ENCODE data around the gene CLMP. TPM values are rescaled to one million over a fixed set of nuclear protein-coding genes. Genes with fewer than 3 reads are reported as not detected.

CLMP gene
- total and polyA plus RNA-seq, 4 experiments from 2014 or later, result 0.41 to 0.97 (median 0.53) TPM

GRCh38 chr11:123164732-123165450 is 30.2 kb downstream of the CLMP start:
- no peaks in the 10 kb centered on the region for H3K36me3 ChIP-seq (ENCODE audit: insufficient read depth, low read length)
- CTCF ChIA-PET (ENCODE audit: partially characterized antibody), result interaction anchor here (0.9 to 1.8 kb wide), 3 partner anchors 9 to 111 kb away, joined by 3 to 5 read pairs (median 4); no protein-coding TSS in a partner anchor
- no peaks in the 10 kb centered on the region for H3K4me1 ChIP-seq (ENCODE audit: insufficient read depth, low read length)
- Mint-ChIP-seq H3K27me3 (peaks cover 3 to 4% of the 10 kb centered on the region in 2 donors), H3K27ac (no peak overlapping the region), H3K36me3 (no peaks in the 10 kb centered on the region), H3K4me1 (no peaks in the 10 kb centered on the region), H3K9me3 (no peaks in the 10 kb centered on the region), H3K4me3 (no peak overlapping the region)
- POLR2A ChIA-PET (ENCODE audit: partially characterized antibody), result no interaction called here
- no peaks in the 10 kb centered on the region for H3K9me3 ChIP-seq (ENCODE audit: control insufficient read depth in 1 of 2, low read length in 2 of 2)
- no peak overlapping the region for H3K4me3 ChIP-seq (ENCODE audit: low read length in 2 of 2)
- no peaks in the 10 kb centered on the region for H3K27me3 ChIP-seq (ENCODE audit: insufficient read depth, low read length)
- no peak overlapping the region for H3K27ac ChIP-seq (ENCODE audit: low read depth, low read length)
- intact Hi-C loops (cut with micrococcal nuclease), result no loop called here
- no peak for DNase-seq

- H3K27me3 Mint-ChIP-seq, result peaks cover 3 to 4% of the 10 kb centered on the region in 2 donors
- CTCF ChIA-PET (ENCODE audit: partially characterized antibody), result interaction anchor here (1.8 kb wide), 1 partner anchor 10 kb away, joined by 5 read pairs; no protein-coding TSS in a partner anchor
- H3K36me3 Mint-ChIP-seq, result no peaks in the 10 kb centered on the region
- H3K4me1 ChIP-seq (ENCODE audit: insufficient read depth, low read length), result peaks cover 6% of the 10 kb centered on the region
- no peaks in the 10 kb centered on the region for H3K9me3 ChIP-seq (ENCODE audit: control insufficient read depth in 1 of 2, low read length in 2 of 2)
- intact Hi-C loops (cut with micrococcal nuclease), result no loop called here
- H3K27ac Mint-ChIP-seq, result no peak overlapping the region
- no peaks in the 10 kb centered on the region for H3K36me3 ChIP-seq (ENCODE audit: insufficient read depth, low read length)
- H3K9me3 Mint-ChIP-seq, result no peaks in the 10 kb centered on the region
- H3K4me1 Mint-ChIP-seq, result peaks cover 5 to 10% (median 9%) of the 10 kb centered on the region in 4 donors
- H3K27ac ChIP-seq (ENCODE audit: low read depth, low read length), result no peak overlapping the region
- H3K4me3 ChIP-seq (ENCODE audit: low read length in 2 of 2), result no peak overlapping the region
- H3K27me3 ChIP-seq (ENCODE audit: insufficient read depth, low read length), result no peaks in the 10 kb centered on the region
- DNase-seq, result no peak
- POLR2A ChIA-PET (ENCODE audit: partially characterized antibody), result no interaction called here
- H3K4me3 Mint-ChIP-seq, result no peak overlapping the region
Measured at GRCh38 chr11:123163621-123164020, 31.4 kb downstream of the CLMP start.

DNA sequence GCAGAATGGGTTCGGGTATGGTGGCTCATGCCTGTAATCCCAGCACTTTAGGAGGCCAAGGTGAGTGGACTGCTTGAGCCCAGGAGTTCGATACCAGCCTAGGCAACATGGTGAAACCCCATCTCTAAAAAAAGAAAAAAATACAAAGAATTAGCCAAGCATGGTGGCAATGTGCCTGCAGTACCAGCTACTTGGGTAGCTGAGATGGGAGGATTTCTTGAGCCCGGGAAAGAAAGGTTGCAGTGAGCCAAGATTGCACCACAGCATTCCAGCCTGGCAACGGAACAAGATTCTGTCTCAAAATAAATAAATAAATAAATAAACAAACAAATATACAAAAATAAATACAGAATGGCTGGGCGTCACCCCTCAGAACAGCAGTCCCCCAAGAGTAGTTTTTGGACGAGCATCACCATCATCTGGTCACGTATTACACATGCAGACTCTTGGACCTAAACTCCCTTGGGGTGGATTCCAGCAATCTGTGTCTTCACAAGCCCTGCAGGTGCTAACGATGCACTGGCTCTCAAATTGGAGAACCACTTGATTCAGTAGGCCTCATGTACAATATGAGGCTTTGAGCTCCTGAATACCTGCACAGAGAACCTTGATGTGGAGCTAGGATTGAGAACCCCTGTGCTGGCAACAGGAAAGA is 33.5 kb downstream of the CLMP start:
- ChIA-PET CTCF (ENCODE audit: partially characterized antibody) (interaction anchor here (1.0 kb wide), 2 partner anchors 9 to 99 kb away, joined by 3 read pairs; no protein-coding TSS in a partner anchor), POLR2A (ENCODE audit: partially characterized antibody) (no interaction called here)
- Mint-ChIP-seq H3K4me3 (no peak overlapping the region), H3K27ac (no peak overlapping the region), H3K36me3 (no peaks in the 10 kb centered on the region), H3K4me1 (peaks cover 5 to 10% (median 9%) of the 10 kb centered on the region in 4 donors), H3K9me3 (peaks cover 0 to 3% (median 0%) of the 10 kb centered on the region in 8 donors), H3K27me3 (peaks cover 1 to 6% of the 10 kb centered on the region in 2 donors)
- no peaks in the 10 kb centered on the region for H3K27me3 ChIP-seq (ENCODE audit: insufficient read depth, low read length)
- intact Hi-C loops (cut with micrococcal nuclease), result no loop called here
- H3K4me3 ChIP-seq (ENCODE audit: low read length in 2 of 2), result no peak overlapping the region
- H3K9me3 ChIP-seq (ENCODE audit: control insufficient read depth in 1 of 2, low read length in 2 of 2), result no peaks in the 10 kb centered on the region
- peaks cover 6% of the 10 kb centered on the region for H3K4me1 ChIP-seq (ENCODE audit: insufficient read depth, low read length)
- H3K36me3 ChIP-seq (ENCODE audit: insufficient read depth, low read length), result no peaks in the 10 kb centered on the region
- H3K27ac ChIP-seq (ENCODE audit: low read depth, low read length), result no peak overlapping the region
- DNase-seq, result no peak

GRCh38 chr11:123159183-123159857 is 35.7 kb downstream of the CLMP start:
- Mint-ChIP-seq H3K27me3 (peaks cover 4 to 12% of the 10 kb centered on the region in 2 donors), H3K36me3 (peaks cover 0 to 1% of the 10 kb centered on the region in 2 donors), H3K27ac (peak overlapping the region in 2 of 7 donors; percentile 52 to 61), H3K4me3 (no peak overlapping the region), H3K9me3 (peaks cover 0 to 13% (median 2%) of the 10 kb centered on the region in 8 donors), H3K4me1 (peaks cover 5 to 10% (median 9%) of the 10 kb centered on the region in 4 donors)
- H3K36me3 ChIP-seq (ENCODE audit: insufficient read depth, low read length), result no peaks in the 10 kb centered on the region
- intact Hi-C loops (cut with micrococcal nuclease), result no loop called here
- H3K9me3 ChIP-seq (ENCODE audit: control insufficient read depth in 1 of 2, low read length in 2 of 2), result no peaks in the 10 kb centered on the region
- peaks cover 3% of the 10 kb centered on the region for H3K27me3 ChIP-seq (ENCODE audit: insufficient read depth, low read length)
- DNase-seq, result no peak
- H3K4me3 ChIP-seq (ENCODE audit: low read length in 2 of 2), result no peak overlapping the region
- ChIA-PET CTCF (ENCODE audit: partially characterized antibody) (no interaction called here), POLR2A (ENCODE audit: partially characterized antibody) (no interaction called here)
- peaks cover 6% of the 10 kb centered on the region for H3K4me1 ChIP-seq (ENCODE audit: insufficient read depth, low read length)
- no peak overlapping the region for H3K27ac ChIP-seq (ENCODE audit: low read depth, low read length)

DNA sequence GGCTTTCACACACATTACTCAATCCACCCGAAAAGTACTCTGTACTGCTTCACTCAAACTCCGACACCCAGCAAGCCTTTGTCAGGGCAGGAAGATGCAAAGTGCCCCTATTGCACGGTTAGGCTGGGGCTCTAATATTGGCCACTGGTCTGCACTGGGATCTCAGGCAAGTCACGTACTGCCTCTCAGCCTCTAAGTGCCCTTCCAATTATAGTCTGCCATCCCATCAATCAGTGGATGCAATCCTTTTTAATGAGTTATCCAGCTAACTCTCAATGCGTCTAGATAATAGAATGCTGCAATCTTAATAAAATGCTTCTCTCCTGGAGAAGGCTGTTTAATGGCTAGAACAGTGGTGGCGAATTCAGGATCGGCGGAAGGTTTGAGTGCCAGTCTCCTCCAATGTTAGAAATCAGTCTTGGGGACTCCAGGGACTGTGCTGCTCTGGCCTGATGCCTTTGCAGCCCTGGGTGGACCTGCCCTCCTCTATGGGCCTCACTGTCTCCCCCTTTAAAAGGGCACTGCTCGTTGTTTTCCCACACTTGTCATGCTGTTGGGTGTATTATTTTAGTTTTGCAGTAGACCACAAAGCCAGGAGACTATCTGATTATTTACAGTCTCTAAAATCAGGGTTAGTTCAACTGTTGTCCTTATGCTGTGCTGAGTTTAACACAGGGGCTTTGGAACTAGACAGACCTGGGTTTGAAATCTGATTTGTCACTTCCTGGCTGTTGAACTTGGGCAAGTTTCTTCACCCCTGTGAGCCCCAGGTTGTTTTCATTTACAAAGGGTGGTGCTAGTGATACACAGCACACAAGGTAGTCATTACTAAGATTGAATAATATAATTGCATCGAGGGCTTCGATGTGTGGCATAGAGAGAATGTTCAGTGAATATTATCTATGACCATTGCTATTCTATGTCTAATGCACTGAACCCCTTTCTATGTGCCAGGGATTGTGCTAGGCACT is 36.7 kb downstream of the CLMP start:
- Mint-ChIP-seq H3K9me3 (peaks cover 0 to 16% (median 2%) of the 10 kb centered on the region in 8 donors), H3K4me1 (peaks cover 5 to 10% (median 9%) of the 10 kb centered on the region in 4 donors), H3K27ac (no peak overlapping the region), H3K27me3 (peaks cover 5 to 17% of the 10 kb centered on the region in 2 donors), H3K4me3 (no peak overlapping the region), H3K36me3 (peaks cover 0 to 1% of the 10 kb centered on the region in 2 donors)
- intact Hi-C loops (cut with micrococcal nuclease), result no loop called here
- Histone ChIP-seq H3K9me3 (ENCODE audit: control insufficient read depth in 1 of 2, low read length in 2 of 2) (no peaks in the 10 kb centered on the region), H3K27ac (ENCODE audit: low read depth, low read length) (no peak overlapping the region), H3K4me3 (ENCODE audit: low read length in 2 of 2) (no peak overlapping the region), H3K27me3 (ENCODE audit: insufficient read depth, low read length) (peaks cover 3% of the 10 kb centered on the region), H3K36me3 (ENCODE audit: insufficient read depth, low read length) (no peaks in the 10 kb centered on the region), H3K4me1 (ENCODE audit: insufficient read depth, low read length) (peaks cover 6% of the 10 kb centered on the region)
- DNase-seq, result no peak
- ChIA-PET CTCF (ENCODE audit: partially characterized antibody) (no interaction called here), POLR2A (ENCODE audit: partially characterized antibody) (no interaction called here)

GRCh38 chr11:123152951-123153350 is 42.1 kb downstream of the CLMP start:
- H3K36me3 Mint-ChIP-seq, result peaks cover 0 to 1% of the 10 kb centered on the region in 2 donors
- POLR2A ChIA-PET (ENCODE audit: partially characterized antibody), result no interaction called here

More at GRCh38 chr11:123152951-123153350, 42.1 kb downstream of the CLMP start:
- Histone ChIP-seq H3K27me3 (ENCODE audit: insufficient read depth, low read length) (peaks cover 3% of the 10 kb centered on the region), H3K9me3 (ENCODE audit: control insufficient read depth in 1 of 2, low read length in 2 of 2) (no peaks in the 10 kb centered on the region), H3K4me1 (ENCODE audit: insufficient read depth, low read length) (no peaks in the 10 kb centered on the region), H3K27ac (ENCODE audit: low read depth, low read length) (no peak overlapping the region), H3K4me3 (ENCODE audit: low read length in 2 of 2) (no peak overlapping the region), H3K36me3 (ENCODE audit: insufficient read depth, low read length) (no peaks in the 10 kb centered on the region)
- no peak for DNase-seq
- peaks cover 0 to 3% (median 0%) of the 10 kb centered on the region in 4 donors for H3K4me1 Mint-ChIP-seq
- H3K9me3 Mint-ChIP-seq, result peaks cover 0 to 14% (median 2%) of the 10 kb centered on the region in 8 donors
- peaks cover 10 to 14% of the 10 kb centered on the region in 2 donors for H3K27me3 Mint-ChIP-seq
- CTCF ChIA-PET (ENCODE audit: partially characterized antibody), result interaction anchor here (1.3 to 2.3 kb wide), 2 partner anchors 13 to 94 kb away, joined by 3 to 6 read pairs; no protein-coding TSS in a partner anchor
- no peak overlapping the region for H3K27ac Mint-ChIP-seq
- intact Hi-C loops (cut with micrococcal nuclease), result no loop called here
- peak overlapping the region in 1 of 8 donors; percentile 31 for H3K4me3 Mint-ChIP-seq

Data from CD4-positive, alpha-beta memory T cell (primary cell).